Spinal cord (tissue), 10 donors: ENCODE measurements around the gene IQCE. TPM values are rescaled to one million over a fixed set of nuclear protein-coding genes. Genes with fewer than 3 reads are reported as not detected.

Experiments used
- DNase-seq, 6 donors: peaks; one replicate each; pipeline versions ENCODE4 v3.0.0 to v3.0.0-alpha.2; 2013 to 2015; ENCODE audit warnings: low spot score in 6 of 6, low read depth in 4 of 6
- H3K27ac ChIP-seq: one replicate; pipeline ENCODE4 v1.5.1; 2013; ENCODE audit warnings: low read depth, low read length, control low read depth
- H3K27me3 ChIP-seq: one replicate; pipeline ENCODE4 v1.6.1; 2013; ENCODE audit warnings: low read length; ENCODE audit not compliant: control insufficient read depth, insufficient read depth
- H3K36me3 ChIP-seq: one replicate; pipeline ENCODE4 v1.6.1; 2013; ENCODE audit warnings: low read length; ENCODE audit not compliant: control insufficient read depth, insufficient read depth
- H3K4me1 ChIP-seq: one replicate; pipeline ENCODE4 v1.6.1; 2013; ENCODE audit warnings: low read length; ENCODE audit not compliant: control insufficient read depth, insufficient read depth
- H3K4me3 ChIP-seq: one replicate; pipeline ENCODE4 v1.5.1; 2013; ENCODE audit warnings: low read depth, low read length, control low read depth
- H3K9me3 ChIP-seq: one replicate; pipeline ENCODE4 v1.6.1; 2013; ENCODE audit warnings: low read length; ENCODE audit not compliant: control insufficient read depth, insufficient read depth
- WGBS: methylation state at CpG from one replicate; pipeline ENCODE4 v1.1.5; 2013; ENCODE audit warnings: missing lambda C conversion rate; ENCODE audit not compliant: insufficient coverage; 5-methylcytosine and 5-hydroxymethylcytosine counted together
- polyA plus RNA-seq, 2 donors: library from polyadenylated mRNA; unstranded; fragments of 120-200 nt; gene quantifications; one replicate each; pipeline ENCODE4 v1.2.1, GENCODE V29; 2013; ENCODE audit not compliant: insufficient read length in 2 of 2
- total RNA-seq, 2 donors: library from RNA; depleted of rRNA in 1 of 2; stranded (reverse); fragments of 120-200 nt in 1 of 2; fragments of >200 nt in 1 of 2; gene quantifications; one replicate each; pipeline versions ENCODE4 v1.2.3 to v1.2.4, GENCODE V29; 2013 to 2014
- donor health status: healthy.

The IQCE gene
- total and polyA plus RNA-seq, 4 donors: 13.5 to 47.1 (median 31.7) TPM

DNA sequence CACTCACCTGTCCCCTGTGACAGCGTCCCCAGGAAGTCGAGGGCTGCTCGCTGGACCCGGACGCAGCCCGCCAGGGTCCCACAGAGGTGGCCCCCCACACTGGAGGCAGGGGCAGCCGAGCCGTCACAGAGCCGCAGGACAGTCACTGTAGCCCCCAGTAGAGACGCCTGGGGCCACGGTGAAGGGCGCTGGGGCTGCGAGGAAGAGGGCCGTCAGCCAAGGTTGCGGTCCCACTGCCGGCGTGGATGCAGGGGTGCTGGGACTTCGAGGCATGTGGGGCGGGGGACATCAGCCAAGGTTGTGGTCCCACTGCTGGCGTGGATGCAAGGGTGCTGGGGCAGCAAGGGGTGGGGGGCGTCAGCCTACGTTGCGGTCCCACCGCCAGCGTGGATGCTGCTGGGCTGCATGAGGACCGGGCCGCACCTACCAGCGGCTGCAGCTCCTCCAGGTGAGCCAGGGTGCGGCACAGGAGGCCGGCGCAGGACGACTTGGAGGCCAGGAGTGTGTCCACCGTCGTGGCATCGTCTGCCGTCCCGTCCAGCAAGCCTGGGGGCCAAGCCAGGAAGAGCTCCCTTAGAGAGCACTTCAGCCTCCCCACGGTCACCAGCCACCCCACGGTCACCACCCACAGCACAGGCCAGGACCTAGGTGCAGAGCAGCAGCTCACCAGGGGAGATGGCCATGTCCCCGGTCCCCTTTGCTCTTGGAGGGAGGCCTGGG is 17.3 kb upstream of the IQCE start:
- Histone ChIP-seq H3K36me3 (peaks cover 86% of the 10 kb centered on the region), H3K4me1 (no peaks in the 10 kb centered on the region), H3K27ac (no peak overlapping the region), H3K27me3 (no peaks in the 10 kb centered on the region), H3K4me3 (no peak overlapping the region), H3K9me3 (no peaks in the 10 kb centered on the region)
- no peak for DNase-seq
- WGBS: 94% methylated on average over 38 of the region's 40 CpGs

DNA sequence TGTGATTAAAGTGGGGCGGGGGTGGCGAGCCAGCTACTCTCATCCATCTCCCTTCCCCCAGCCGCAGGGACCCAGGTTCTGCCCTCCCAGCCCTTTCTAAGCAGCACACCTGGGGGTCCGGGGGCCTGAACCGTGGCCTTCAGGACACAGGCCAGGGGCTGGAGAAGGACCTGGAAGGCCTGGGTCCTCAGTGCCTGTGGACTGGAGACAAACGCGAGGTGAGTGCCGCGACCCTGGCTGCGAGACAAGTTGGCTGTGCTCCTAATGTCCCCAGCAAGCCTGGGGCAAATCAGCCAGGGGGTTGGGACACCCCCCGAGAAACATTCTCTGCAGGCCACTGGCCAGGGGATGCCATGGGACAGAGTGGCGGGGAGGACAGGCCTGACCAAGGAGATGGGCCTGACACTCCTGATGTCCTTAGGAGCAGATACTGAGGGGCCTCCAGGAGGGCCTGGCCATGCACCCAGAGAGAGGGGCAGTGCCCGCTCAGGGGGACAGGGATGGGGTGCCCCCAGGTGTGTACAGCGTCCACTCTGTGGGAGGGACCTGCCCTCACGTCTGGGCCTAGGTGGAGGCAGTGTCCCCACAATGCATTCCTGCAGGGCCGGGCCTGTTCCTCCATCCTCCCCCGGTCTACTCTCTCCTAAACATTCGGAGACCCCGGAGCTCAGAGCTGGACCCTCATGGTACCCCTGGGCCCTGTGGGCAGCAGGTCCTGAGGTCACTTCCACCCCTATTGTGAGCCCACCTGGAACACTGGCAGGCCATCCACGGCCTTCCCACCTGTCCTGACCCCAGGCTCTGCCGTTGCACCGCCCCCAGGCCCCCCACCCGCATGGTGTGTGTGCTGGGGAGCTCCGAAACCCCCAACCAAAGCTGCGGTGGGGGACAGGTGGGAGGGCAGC is 16.5 kb upstream of the IQCE start:
- WGBS: 88% methylated on average over 19 of the region's 25 CpGs
- no peaks in the 10 kb centered on the region for H3K9me3 ChIP-seq
- peaks cover 95% of the 10 kb centered on the region for H3K36me3 ChIP-seq
- H3K27me3 ChIP-seq: no peaks in the 10 kb centered on the region
- H3K4me1 ChIP-seq: no peaks in the 10 kb centered on the region
- no peak overlapping the region for H3K4me3 ChIP-seq
- no peak overlapping the region for H3K27ac ChIP-seq
- DNase-seq: no peak

- WGBS: 91% methylated on average over 53 of the region's 53 CpGs
- Histone ChIP-seq H3K4me1 (no peaks in the 10 kb centered on the region), H3K27ac (no peak overlapping the region), H3K27me3 (no peaks in the 10 kb centered on the region), H3K9me3 (no peaks in the 10 kb centered on the region), H3K36me3 (peaks cover 97% of the 10 kb centered on the region), H3K4me3 (no peak overlapping the region)
- DNase-seq: no peak
Observed at GRCh38 chr7:2542916-2543871, 15.6 kb upstream of the IQCE start.

GRCh38 chr7:2544541-2545188 is 14.1 kb upstream of the IQCE start:
- no peaks in the 10 kb centered on the region for H3K27me3 ChIP-seq
- no peaks in the 10 kb centered on the region for H3K9me3 ChIP-seq
- H3K4me3 ChIP-seq: no peak overlapping the region
- no peak for DNase-seq
- H3K4me1 ChIP-seq: no peaks in the 10 kb centered on the region
- H3K36me3 ChIP-seq: peaks cover 89% of the 10 kb centered on the region
- WGBS: 90% methylated on average over 21 of the region's 23 CpGs
- H3K27ac ChIP-seq: no peak overlapping the region

DNA sequence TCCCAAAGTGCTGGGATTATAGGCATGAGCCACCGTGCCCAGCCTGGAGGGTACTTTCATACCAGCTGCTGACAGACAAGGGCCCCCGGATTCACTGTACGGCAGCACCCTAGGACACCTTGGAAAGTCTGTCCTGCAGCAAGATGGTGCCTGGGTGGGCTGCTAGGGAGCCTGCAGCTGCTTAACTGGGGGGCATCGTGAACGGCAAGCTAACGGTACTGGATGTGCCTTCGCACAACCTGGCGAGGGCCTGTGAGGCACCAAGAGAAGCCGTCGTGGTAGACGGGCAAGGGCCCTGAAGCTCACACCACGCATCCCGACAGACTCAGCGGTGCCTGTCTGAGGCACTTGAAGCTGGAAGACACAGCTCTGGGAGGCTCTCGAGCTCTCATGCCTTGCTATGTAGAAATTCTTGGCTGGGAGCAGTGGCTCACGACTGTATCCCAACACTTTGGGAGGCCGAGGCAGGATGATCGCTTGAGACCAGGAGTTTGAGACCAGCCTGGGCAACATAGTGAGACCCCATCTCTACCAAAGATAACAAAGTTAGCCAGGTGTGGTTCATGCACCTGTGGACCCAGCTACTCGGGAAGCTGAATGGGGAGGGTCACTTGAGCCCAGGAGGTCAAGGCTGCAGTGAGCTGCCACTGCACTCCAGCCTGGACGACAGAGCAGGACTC is 12.9 kb upstream of the IQCE start:
- H3K4me1 ChIP-seq: no peaks in the 10 kb centered on the region
- WGBS: 96% methylated on average over 20 of the region's 20 CpGs
- no peak overlapping the region for H3K27ac ChIP-seq
- no peak for DNase-seq
- H3K36me3 ChIP-seq: peaks cover 85% of the 10 kb centered on the region
- H3K9me3 ChIP-seq: no peaks in the 10 kb centered on the region
- no peak overlapping the region for H3K4me3 ChIP-seq
- no peaks in the 10 kb centered on the region for H3K27me3 ChIP-seq

DNA sequence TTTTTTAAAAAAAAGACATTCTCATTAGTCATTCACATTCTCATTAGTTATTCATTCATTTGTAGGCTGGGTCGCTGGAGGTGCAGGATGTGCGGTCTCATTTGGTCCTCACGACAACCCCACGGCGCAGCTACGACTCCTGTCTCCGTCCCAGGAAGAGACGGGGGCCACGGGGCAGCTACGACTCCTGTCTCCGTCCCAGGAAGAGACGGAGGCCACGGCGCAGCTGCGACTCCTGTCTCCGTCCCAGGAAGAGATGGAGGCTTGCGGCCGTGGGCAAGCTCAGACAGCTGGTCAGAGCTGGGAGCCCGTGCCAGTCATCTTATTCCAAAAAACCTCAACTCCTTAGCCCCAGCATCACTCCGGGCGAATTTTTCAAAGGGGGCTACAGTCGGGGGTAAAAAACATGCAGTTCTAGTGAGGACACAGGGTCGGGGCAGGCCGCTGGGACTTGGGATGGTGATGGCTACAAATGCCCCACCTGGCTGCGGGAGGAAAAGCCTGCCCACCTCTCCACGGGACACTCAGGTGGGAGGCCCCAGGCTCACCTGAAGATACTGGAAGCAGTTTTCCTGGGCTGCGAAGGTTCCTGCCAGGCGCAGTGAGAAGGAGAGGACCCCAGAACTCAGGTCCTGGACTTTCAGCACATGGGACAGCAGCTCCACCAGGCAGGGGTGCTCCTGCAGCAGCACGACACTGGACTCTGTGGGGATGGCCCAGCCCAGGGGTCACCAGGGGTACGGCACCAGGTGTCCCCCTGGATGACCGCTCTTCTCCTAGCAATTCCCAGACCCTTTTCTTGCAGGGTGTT is 11.8 kb upstream of the IQCE start:
- no peak for DNase-seq
- Histone ChIP-seq H3K36me3 (peaks cover 78% of the 10 kb centered on the region), H3K27me3 (no peaks in the 10 kb centered on the region), H3K27ac (no peak overlapping the region), H3K4me1 (no peaks in the 10 kb centered on the region), H3K9me3 (no peaks in the 10 kb centered on the region), H3K4me3 (no peak overlapping the region)
- 95% methylated on average over 25 of the region's 31 CpGs for WGBS

GRCh38 chr7:2551418-2551817 is 7.4 kb upstream of the IQCE start:
- no peak overlapping the region for H3K27ac ChIP-seq
- no peak overlapping the region for H3K4me3 ChIP-seq
- WGBS: 98% methylated on average over 6 of the region's 8 CpGs
- H3K27me3 ChIP-seq: no peaks in the 10 kb centered on the region
- no peak for DNase-seq
- no peaks in the 10 kb centered on the region for H3K9me3 ChIP-seq
- H3K36me3 ChIP-seq: peaks cover 40% of the 10 kb centered on the region
- peaks cover 21% of the 10 kb centered on the region for H3K4me1 ChIP-seq

GRCh38 chr7:2553108-2553507 is 5.7 kb upstream of the IQCE start:
- H3K27ac ChIP-seq: no peak overlapping the region
- H3K4me3 ChIP-seq: no peak overlapping the region
- H3K9me3 ChIP-seq: no peaks in the 10 kb centered on the region
- no peaks in the 10 kb centered on the region for H3K27me3 ChIP-seq
- peaks cover 21% of the 10 kb centered on the region for H3K4me1 ChIP-seq
- DNase-seq: no peak
- WGBS: 100% methylated on average over 4 of the region's 10 CpGs
- H3K36me3 ChIP-seq: peaks cover 25% of the 10 kb centered on the region
